Measurements from ENCODE around the gene FOXJ2.

DNA sequence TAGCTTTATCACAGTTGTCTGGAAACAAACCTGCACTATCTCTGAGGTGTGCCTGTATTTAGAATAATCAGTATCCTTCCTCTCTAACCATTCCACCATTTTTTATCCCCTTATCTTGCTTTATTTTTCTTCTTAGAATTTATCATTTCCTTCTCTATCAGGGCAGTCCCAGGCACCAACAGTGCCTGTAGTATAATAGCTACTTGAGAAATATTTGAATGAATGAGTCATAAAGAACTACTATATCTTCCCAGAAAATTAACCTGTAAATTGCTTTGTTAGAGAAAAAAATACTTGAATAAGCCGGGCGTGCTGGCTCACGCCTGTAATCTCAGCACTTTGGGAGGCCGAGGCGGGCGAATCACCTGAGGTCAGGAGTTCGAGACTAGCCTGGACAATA is 21.2 kb upstream of the FOXJ2 start:
- TF ChIP-seq POLR2A (IDR thresholded peaks at IDR 0.05) (no peak), CTCF (IDR thresholded peaks at IDR 0.05) (no peak)
